IgD-negative memory B cell (primary cell): ENCODE measurements around the gene TOR1AIP1. TPM values are rescaled to one million over a fixed set of nuclear protein-coding genes. Genes with fewer than 3 reads are reported as not detected.

Experiments used
- H3K27ac Mint-ChIP-seq, 3 donors: one replicate each; pipeline ENCODE4 v1.8.0; 2020 to 2022; ENCODE audit warnings: mild to moderate bottlenecking in 3 of 3, mixed read lengths in 3 of 3, moderate library complexity in 1 of 3
- H3K27me3 Mint-ChIP-seq: one replicate; pipeline ENCODE4 v1.8.0; 2021; ENCODE audit warnings: mixed read lengths
- H3K36me3 Mint-ChIP-seq: one replicate; pipeline ENCODE4 v1.8.0; 2020; ENCODE audit warnings: mild to moderate bottlenecking, mixed read lengths
- H3K4me1 Mint-ChIP-seq, 3 donors: one replicate each; pipeline ENCODE4 v1.8.0; 2020 to 2022; ENCODE audit warnings: mixed read lengths in 3 of 3, mild to moderate bottlenecking in 1 of 3
- H3K4me3 Mint-ChIP-seq, 4 donors: one replicate each; pipeline ENCODE4 v1.8.0; 2020 to 2022; ENCODE audit warnings: mild to moderate bottlenecking in 4 of 4, mixed read lengths in 4 of 4, moderate library complexity in 3 of 4
- H3K9me3 Mint-ChIP-seq, 3 donors: one replicate each; pipeline ENCODE4 v1.8.0; 2020 to 2021; ENCODE audit warnings: mixed read lengths in 3 of 3, mild to moderate bottlenecking in 1 of 3
- polyA plus RNA-seq: library from polyadenylated mRNA; unstranded; fragments of 300-500 nt; fragmentation: Illumina TruSeq; gene quantifications from one replicate; pipeline ENCODE4 v1.2.3, GENCODE V29; 2021

TOR1AIP1 gene
- polyA plus RNA-seq, 1 donor from 2014 or later, result 58.3 TPM

- Mint-ChIP-seq H3K27me3 (no peaks in the 10 kb centered on the region), H3K4me3 (peak overlapping the region in 1 of 4 donors; percentile 59), H3K27ac (peak overlapping the region in 2 of 3 donors; percentile 37 to 72), H3K9me3 (no peaks in the 10 kb centered on the region), H3K4me1 (peaks cover 22 to 41% (median 26%) of the 10 kb centered on the region in 3 donors), H3K36me3 (no peaks in the 10 kb centered on the region)
Observed at GRCh38 chr1:179872558-179872957, 9.5 kb upstream of the TOR1AIP1 start.

- H3K4me3 Mint-ChIP-seq, result peak overlapping the region in 1 of 4 donors; percentile 45
- peak overlapping the region in 2 of 3 donors; percentile 44 to 61 for H3K27ac Mint-ChIP-seq
- H3K27me3 Mint-ChIP-seq, result no peaks in the 10 kb centered on the region
- no peaks in the 10 kb centered on the region for H3K36me3 Mint-ChIP-seq
- H3K9me3 Mint-ChIP-seq, result no peaks in the 10 kb centered on the region
- peaks cover 26 to 44% (median 29%) of the 10 kb centered on the region in 3 donors for H3K4me1 Mint-ChIP-seq
Observed at GRCh38 chr1:179873438-179873851, 8.6 kb upstream of the TOR1AIP1 start.

- peak overlapping the region in 1 of 4 donors; percentile 45 for H3K4me3 Mint-ChIP-seq
Observed at GRCh38 chr1:179875596-179876299, 6.3 kb upstream of the TOR1AIP1 start.

GRCh38 chr1:179876300-179876715 is 5.8 kb upstream of the TOR1AIP1 start:
- no peaks in the 10 kb centered on the region for H3K9me3 Mint-ChIP-seq
- H3K4me3 Mint-ChIP-seq, result peak overlapping the region; percentile 57 to 90 (median 88)
- peaks cover 27 to 46% (median 30%) of the 10 kb centered on the region in 3 donors for H3K4me1 Mint-ChIP-seq
- no peaks in the 10 kb centered on the region for H3K36me3 Mint-ChIP-seq
- no peaks in the 10 kb centered on the region for H3K27me3 Mint-ChIP-seq
- peak overlapping the region; percentile 46 to 81 (median 57) for H3K27ac Mint-ChIP-seq

More at GRCh38 chr1:179875596-179876299, 6.3 kb upstream of the TOR1AIP1 start:
- Mint-ChIP-seq H3K9me3 (no peaks in the 10 kb centered on the region), H3K4me1 (peaks cover 26 to 47% (median 29%) of the 10 kb centered on the region in 3 donors), H3K36me3 (no peaks in the 10 kb centered on the region), H3K27me3 (no peaks in the 10 kb centered on the region), H3K27ac (no peak overlapping the region)

- Mint-ChIP-seq H3K4me1 (peaks cover 28 to 40% (median 32%) of the 10 kb centered on the region in 3 donors), H3K27me3 (no peaks in the 10 kb centered on the region), H3K4me3 (peak within 1 kb of the TSS; percentile 88 to 100 (median 92)), H3K9me3 (no peaks in the 10 kb centered on the region), H3K27ac (peak within 1 kb of the TSS; percentile 57 to 81 (median 78)), H3K36me3 (no peaks in the 10 kb centered on the region)
Observed at GRCh38 chr1:179877586-179878265, 4.4 kb upstream of the TOR1AIP1 start, which contains the start of gene TOR1AIP2. TOR1AIP2 (minus strand) TSS chr1:179877803; CDS start chr1:179852665, 25,138 bp downstream.

- Mint-ChIP-seq H3K27me3 (no peaks in the 10 kb centered on the region), H3K9me3 (no peaks in the 10 kb centered on the region), H3K4me3 (peak overlapping the region in 1 of 4 donors; percentile 68), H3K27ac (no peak overlapping the region), H3K4me1 (peaks cover 33 to 38% (median 37%) of the 10 kb centered on the region in 3 donors), H3K36me3 (no peaks in the 10 kb centered on the region)
Observed at GRCh38 chr1:179879797-179880196, 2.3 kb upstream of the TOR1AIP1 start.

- peak overlapping the region; percentile 90 to 100 (median 98) for H3K4me3 Mint-ChIP-seq
- H3K36me3 Mint-ChIP-seq, result no peaks in the 10 kb centered on the region
- peak overlapping the region; percentile 97 to 100 (median 99) for H3K27ac Mint-ChIP-seq
- peaks cover 36 to 41% (median 39%) of the 10 kb centered on the region in 3 donors for H3K4me1 Mint-ChIP-seq
- no peaks in the 10 kb centered on the region for H3K27me3 Mint-ChIP-seq
- H3K9me3 Mint-ChIP-seq, result no peaks in the 10 kb centered on the region
Observed at GRCh38 chr1:179881642-179882252, 338 bp upstream of the TOR1AIP1 start.

- no peaks in the 10 kb centered on the region for H3K27me3 Mint-ChIP-seq
- H3K4me3 Mint-ChIP-seq, result peak overlapping the region; percentile 90 to 100 (median 98)
- H3K27ac Mint-ChIP-seq, result peak overlapping the region; percentile 97 to 100 (median 99)
- H3K9me3 Mint-ChIP-seq, result no peaks in the 10 kb centered on the region
- H3K4me1 Mint-ChIP-seq, result peaks cover 38 to 45% (median 44%) of the 10 kb centered on the region in 3 donors
- H3K36me3 Mint-ChIP-seq, result no peaks in the 10 kb centered on the region
Observed at GRCh38 chr1:179883040-179883744, 1.1 kb downstream of the TOR1AIP1 start.

- H3K9me3 Mint-ChIP-seq, result no peaks in the 10 kb centered on the region
- H3K4me3 Mint-ChIP-seq, result peak overlapping the region; percentile 90 to 100 (median 98)
- no peaks in the 10 kb centered on the region for H3K27me3 Mint-ChIP-seq
- H3K27ac Mint-ChIP-seq, result peak overlapping the region; percentile 97 to 100 (median 99)
- H3K4me1 Mint-ChIP-seq, result peaks cover 40 to 47% (median 44%) of the 10 kb centered on the region in 3 donors
- no peaks in the 10 kb centered on the region for H3K36me3 Mint-ChIP-seq
Observed at GRCh38 chr1:179883745-179884138, 1.7 kb downstream of the TOR1AIP1 start.

- H3K9me3 Mint-ChIP-seq, result no peaks in the 10 kb centered on the region
- H3K4me1 Mint-ChIP-seq, result peaks cover 30 to 44% (median 41%) of the 10 kb centered on the region in 3 donors
- no peaks in the 10 kb centered on the region for H3K36me3 Mint-ChIP-seq
- peak overlapping the region; percentile 66 to 88 (median 78) for H3K4me3 Mint-ChIP-seq
- no peaks in the 10 kb centered on the region for H3K27me3 Mint-ChIP-seq
- H3K27ac Mint-ChIP-seq, result peak overlapping the region; percentile 59 to 91 (median 71)
Observed at GRCh38 chr1:179888071-179888470, 6.0 kb downstream of the TOR1AIP1 start.

GRCh38 chr1:179889589-179889988 is 7.5 kb downstream of the TOR1AIP1 start:
- Mint-ChIP-seq H3K36me3 (no peaks in the 10 kb centered on the region), H3K27me3 (no peaks in the 10 kb centered on the region), H3K4me3 (peak overlapping the region in 2 of 4 donors; percentile 17 to 43), H3K27ac (peak overlapping the region in 1 of 3 donors; percentile 33), H3K4me1 (peaks cover 19 to 36% (median 32%) of the 10 kb centered on the region in 3 donors), H3K9me3 (no peaks in the 10 kb centered on the region)

GRCh38 chr1:179910934-179911333 is 28.8 kb downstream of the TOR1AIP1 start:
- Mint-ChIP-seq H3K4me3 (no peak overlapping the region), H3K27ac (no peak overlapping the region), H3K9me3 (no peaks in the 10 kb centered on the region), H3K27me3 (no peaks in the 10 kb centered on the region), H3K36me3 (no peaks in the 10 kb centered on the region), H3K4me1 (peaks cover 0 to 2% (median 0%) of the 10 kb centered on the region in 3 donors)

GRCh38 chr1:179911812-179912211 is 29.7 kb downstream of the TOR1AIP1 start:
- no peaks in the 10 kb centered on the region for H3K27me3 Mint-ChIP-seq
- H3K36me3 Mint-ChIP-seq, result peaks cover 2% of the 10 kb centered on the region
- no peak overlapping the region for H3K4me3 Mint-ChIP-seq
- no peak overlapping the region for H3K27ac Mint-ChIP-seq
- H3K9me3 Mint-ChIP-seq, result no peaks in the 10 kb centered on the region
- H3K4me1 Mint-ChIP-seq, result no peaks in the 10 kb centered on the region
